ENCODE data around the gene AACS. TPM values are rescaled to one million over a fixed set of nuclear protein-coding genes. Genes with fewer than 3 reads are reported as not detected.
"Not testable (repeated sequence)": the region's sequence is repeated elsewhere in the genome, so short reads cannot be mapped to it uniquely, and the experiment has no call there.

The AACS gene
- total and polyA plus RNA-seq, 2 experiments from 2014 or later = 24.2 to 33.2 TPM

DNA sequence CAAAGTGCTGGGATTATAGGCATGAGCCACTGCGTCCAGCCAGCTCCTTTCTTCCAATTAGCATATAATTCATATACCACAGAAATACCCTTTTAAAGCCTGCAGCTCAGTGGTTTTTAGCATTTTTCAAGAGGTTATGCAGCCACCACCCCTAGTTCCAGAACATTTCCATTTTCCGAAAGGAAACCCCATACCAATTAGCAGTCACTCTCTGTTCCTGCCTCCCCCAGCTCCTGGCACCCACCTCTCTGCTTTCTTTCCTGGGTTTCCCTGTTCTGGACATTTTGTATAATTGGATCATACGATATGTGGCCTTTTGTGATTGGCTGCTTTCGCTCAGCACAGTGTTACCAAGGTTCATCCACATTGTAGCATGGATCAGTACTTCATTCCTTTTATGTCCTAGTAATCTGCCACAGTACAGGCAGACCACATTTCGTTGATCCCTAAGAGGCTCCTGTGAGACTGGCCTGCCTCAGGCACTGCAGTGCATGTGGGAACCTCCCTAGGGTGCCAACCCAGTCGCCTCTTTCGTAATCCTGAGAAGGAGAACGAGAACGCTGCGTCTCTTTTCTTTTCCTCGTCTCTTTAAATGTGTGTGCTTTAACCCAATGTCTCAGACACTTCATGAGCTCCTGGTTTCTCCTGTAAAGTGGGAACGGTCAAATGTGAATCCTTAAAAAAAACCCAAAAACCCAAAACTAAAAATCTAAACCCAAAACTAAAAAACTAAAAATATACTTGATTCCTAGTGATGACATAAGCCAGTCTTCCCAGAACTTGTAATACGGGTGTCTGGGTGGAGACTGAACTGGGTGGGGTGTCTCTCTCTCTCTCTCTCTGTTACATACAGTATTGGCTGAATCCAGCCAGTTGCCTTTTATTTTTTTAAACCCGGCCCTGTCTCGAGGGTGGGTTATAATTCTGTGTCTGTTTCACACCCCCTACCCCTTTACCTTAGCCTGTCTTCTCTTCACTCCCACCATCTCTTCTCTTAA, 14.7 kb downstream of the AACS start:
- WGBS (ENCODE audit: low lambda C conversion rate, missing lambda C conversion rate) = 81% methylated on average over 15 of the region's 15 CpGs
- Histone ChIP-seq H3K9me3 (ENCODE audit: low read depth) (no peaks in the 10 kb centered on the region), H3K27me3 (no peaks in the 10 kb centered on the region), H3K4me1 (ENCODE audit: insufficient read depth) (no peaks in the 10 kb centered on the region), H3K36me3 (replicated peaks; ENCODE audit: insufficient read depth, low read depth) (no peaks in the 10 kb centered on the region), H3K27ac (peak overlapping the region; percentile 81), H3K79me2 (no peaks in the 10 kb centered on the region), H4K20me1 (ENCODE audit: insufficient read depth, poor library complexity, severe bottlenecking) (no peaks in the 10 kb centered on the region), H3K4me3 (no peak overlapping the region), H3K4me2 (peak overlapping the region; percentile 35), H2AFZ (no peak overlapping the region), H3K9me2 (replicated peaks; ENCODE audit: insufficient read depth) (no peaks in the 10 kb centered on the region)
- DNase-seq (ENCODE audit: low spot score) = peak; percentile 39
- TF ChIP-seq CTCF (IDR thresholded peaks at IDR 0.05; ENCODE audit: poor library complexity) (no peak), EZH2 (IDR thresholded peaks at IDR 0.05; ENCODE audit: borderline replicate concordance) (no peak), EZH2phosphoT487 (IDR thresholded peaks at IDR 0.05; ENCODE audit: low read depth, severe bottlenecking, unreplicated experiment) (no peak)

DNA sequence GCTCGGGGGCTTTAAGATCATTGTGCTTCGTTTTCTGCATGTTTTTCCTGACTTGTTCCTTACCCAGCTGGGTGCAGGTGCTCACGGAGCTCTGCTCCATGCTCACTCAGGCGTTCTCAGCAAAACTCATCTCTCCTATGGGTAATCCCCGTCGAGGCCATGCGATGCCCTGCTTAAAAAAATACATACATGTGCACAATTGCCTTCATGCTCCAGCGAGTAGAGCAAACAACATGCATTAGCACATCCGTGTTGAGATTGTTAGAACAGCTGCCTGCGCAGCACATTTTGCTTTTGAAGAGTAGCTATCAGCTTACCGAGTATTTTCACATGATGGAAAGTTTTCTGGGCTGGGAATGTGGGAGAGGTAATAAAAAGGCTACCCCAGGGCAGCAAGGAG, 16.2 kb downstream of the AACS start:
- no peaks in the 10 kb centered on the region for H3K9me3 ChIP-seq (ENCODE audit: low read depth)
- no peak overlapping the region for H3K4me3 ChIP-seq
- H3K27ac ChIP-seq = no peak overlapping the region
- TF ChIP-seq CTCF (IDR thresholded peaks at IDR 0.05; ENCODE audit: poor library complexity) (no peak), EZH2 (IDR thresholded peaks at IDR 0.05; ENCODE audit: borderline replicate concordance) (no peak), EZH2phosphoT487 (IDR thresholded peaks at IDR 0.05; ENCODE audit: low read depth, severe bottlenecking, unreplicated experiment) (no peak)
- H3K9me2 ChIP-seq (replicated peaks; ENCODE audit: insufficient read depth) = no peaks in the 10 kb centered on the region
- H3K4me1 ChIP-seq (ENCODE audit: insufficient read depth) = no peaks in the 10 kb centered on the region
- no peaks in the 10 kb centered on the region for H3K79me2 ChIP-seq
- 95% methylated on average over 11 of the region's 11 CpGs for WGBS (ENCODE audit: low lambda C conversion rate, missing lambda C conversion rate)
- DNase-seq (ENCODE audit: low spot score) = no peak
- H3K36me3 ChIP-seq (replicated peaks; ENCODE audit: insufficient read depth, low read depth) = no peaks in the 10 kb centered on the region
- H4K20me1 ChIP-seq (ENCODE audit: insufficient read depth, poor library complexity, severe bottlenecking) = no peaks in the 10 kb centered on the region
- H2AFZ ChIP-seq = no peak overlapping the region
- H3K4me2 ChIP-seq = no peak overlapping the region
- H3K27me3 ChIP-seq = no peaks in the 10 kb centered on the region

DNA sequence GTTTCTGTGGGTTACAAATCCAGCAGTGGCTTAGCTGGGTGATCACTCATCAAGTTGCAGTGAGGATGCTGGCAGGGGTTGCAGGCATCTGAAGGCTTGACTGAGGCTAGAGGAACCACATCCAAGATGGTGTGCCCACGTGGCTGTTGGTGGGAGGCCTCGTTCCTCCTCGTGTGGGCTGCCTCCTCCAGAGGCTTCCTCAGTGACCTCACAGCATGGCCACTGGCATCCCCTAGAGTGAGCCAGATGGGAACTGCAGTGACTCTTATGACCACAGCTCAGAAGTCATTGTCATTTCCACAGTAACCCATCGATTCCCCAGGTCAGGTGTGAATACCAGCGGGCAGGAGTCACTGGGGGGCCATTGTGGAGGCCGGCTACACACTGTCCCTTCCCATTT, 17.8 kb downstream of the AACS start:
- TF ChIP-seq CTCF (IDR thresholded peaks at IDR 0.05; ENCODE audit: poor library complexity) (no peak), EZH2 (IDR thresholded peaks at IDR 0.05; ENCODE audit: borderline replicate concordance) (no peak), EZH2phosphoT487 (IDR thresholded peaks at IDR 0.05; ENCODE audit: low read depth, severe bottlenecking, unreplicated experiment) (no peak)
- 82% methylated on average over 6 of the region's 6 CpGs for WGBS (ENCODE audit: low lambda C conversion rate, missing lambda C conversion rate)
- Histone ChIP-seq H3K4me1 (ENCODE audit: insufficient read depth) (no peaks in the 10 kb centered on the region), H3K36me3 (replicated peaks; ENCODE audit: insufficient read depth, low read depth) (no peaks in the 10 kb centered on the region), H2AFZ (no peak overlapping the region), H4K20me1 (ENCODE audit: insufficient read depth, poor library complexity, severe bottlenecking) (no peaks in the 10 kb centered on the region), H3K79me2 (no peaks in the 10 kb centered on the region), H3K9me2 (replicated peaks; ENCODE audit: insufficient read depth) (no peaks in the 10 kb centered on the region), H3K4me3 (no peak overlapping the region), H3K27me3 (no peaks in the 10 kb centered on the region), H3K4me2 (no peak overlapping the region), H3K27ac (no peak overlapping the region), H3K9me3 (ENCODE audit: low read depth) (no peaks in the 10 kb centered on the region)
- DNase-seq (ENCODE audit: low spot score) = no peak

DNA sequence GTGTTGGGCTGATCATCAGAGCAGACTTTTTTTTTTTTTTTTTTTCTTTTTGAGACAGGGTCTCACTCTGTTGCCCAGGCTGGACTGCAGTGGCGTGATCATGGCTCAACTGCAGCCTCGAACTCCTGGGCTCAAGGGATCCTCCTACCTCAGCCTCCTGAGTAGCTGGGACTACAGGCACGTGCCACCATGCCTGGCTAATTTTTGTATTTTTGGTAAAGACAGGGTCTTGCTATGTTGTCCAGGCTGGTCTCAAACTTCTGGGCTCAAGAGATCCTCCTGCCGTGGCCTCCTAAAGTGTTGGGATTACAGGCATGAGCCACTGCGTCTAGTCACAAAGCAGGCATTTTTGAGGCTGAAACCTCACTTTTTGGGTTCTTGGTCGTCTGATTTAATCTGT, 23.0 kb downstream of the AACS start:
- not testable (repeated sequence) for H3K36me3 ChIP-seq (replicated peaks; ENCODE audit: insufficient read depth, low read depth)
- 75% methylated on average over 6 of the region's 6 CpGs for WGBS (ENCODE audit: low lambda C conversion rate, missing lambda C conversion rate)

More for the DNA sequence above, 23.0 kb downstream of the AACS start:
- H3K27me3 ChIP-seq; H3K9me2 ChIP-seq (replicated peaks; ENCODE audit: insufficient read depth); H3K4me3 ChIP-seq; DNase-seq (ENCODE audit: low spot score); H2AFZ ChIP-seq; H3K4me2 ChIP-seq; H3K9me3 ChIP-seq (ENCODE audit: low read depth); H3K4me1 ChIP-seq (ENCODE audit: insufficient read depth); H4K20me1 ChIP-seq (ENCODE audit: insufficient read depth, poor library complexity, severe bottlenecking); H3K79me2 ChIP-seq; H3K27ac ChIP-seq: not testable (repeated sequence)

All from hepatocyte (in vitro differentiated cells).